ENCODE results near the gene UPF2.

The UPF2 gene

DNA sequence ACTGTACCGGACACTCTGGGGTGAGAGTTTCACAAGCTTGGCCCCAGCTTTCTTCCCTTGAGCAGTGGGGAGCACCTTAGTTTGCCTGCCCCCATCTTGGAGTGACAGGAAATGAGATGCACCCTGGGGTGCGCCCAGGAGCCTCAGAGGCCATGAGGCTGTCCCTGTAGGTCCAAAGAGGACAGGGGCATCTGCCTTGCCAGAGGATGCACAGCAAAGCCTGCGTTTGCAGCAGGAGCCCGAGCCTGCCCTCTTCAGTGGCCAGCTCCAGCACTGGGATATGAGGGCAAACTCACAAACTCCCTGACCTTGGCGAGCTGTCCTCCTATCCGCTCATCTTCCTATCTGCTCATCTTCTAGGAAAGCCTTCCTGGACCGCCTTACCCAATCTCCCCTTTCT, 140.0 kb downstream of the UPF2 start:
- TF ChIP-seq ZFX (IDR thresholded peaks at IDR 0.05; ENCODE audit: borderline replicate concordance), result no peak
- TF ChIP-seq, protein P1, sequence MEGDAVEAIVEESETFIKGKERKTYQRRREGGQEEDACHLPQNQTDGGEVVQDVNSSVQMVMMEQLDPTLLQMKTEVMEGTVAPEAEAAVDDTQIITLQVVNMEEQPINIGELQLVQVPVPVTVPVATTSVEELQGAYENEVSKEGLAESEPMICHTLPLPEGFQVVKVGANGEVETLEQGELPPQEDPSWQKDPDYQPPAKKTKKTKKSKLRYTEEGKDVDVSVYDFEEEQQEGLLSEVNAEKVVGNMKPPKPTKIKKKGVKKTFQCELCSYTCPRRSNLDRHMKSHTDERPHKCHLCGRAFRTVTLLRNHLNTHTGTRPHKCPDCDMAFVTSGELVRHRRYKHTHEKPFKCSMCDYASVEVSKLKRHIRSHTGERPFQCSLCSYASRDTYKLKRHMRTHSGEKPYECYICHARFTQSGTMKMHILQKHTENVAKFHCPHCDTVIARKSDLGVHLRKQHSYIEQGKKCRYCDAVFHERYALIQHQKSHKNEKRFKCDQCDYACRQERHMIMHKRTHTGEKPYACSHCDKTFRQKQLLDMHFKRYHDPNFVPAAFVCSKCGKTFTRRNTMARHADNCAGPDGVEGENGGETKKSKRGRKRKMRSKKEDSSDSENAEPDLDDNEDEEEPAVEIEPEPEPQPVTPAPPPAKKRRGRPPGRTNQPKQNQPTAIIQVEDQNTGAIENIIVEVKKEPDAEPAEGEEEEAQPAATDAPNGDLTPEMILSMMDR (IDR thresholded peaks at IDR 0.05), result no peak
- no peak overlapping the region for H3K27ac ChIP-seq

DNA sequence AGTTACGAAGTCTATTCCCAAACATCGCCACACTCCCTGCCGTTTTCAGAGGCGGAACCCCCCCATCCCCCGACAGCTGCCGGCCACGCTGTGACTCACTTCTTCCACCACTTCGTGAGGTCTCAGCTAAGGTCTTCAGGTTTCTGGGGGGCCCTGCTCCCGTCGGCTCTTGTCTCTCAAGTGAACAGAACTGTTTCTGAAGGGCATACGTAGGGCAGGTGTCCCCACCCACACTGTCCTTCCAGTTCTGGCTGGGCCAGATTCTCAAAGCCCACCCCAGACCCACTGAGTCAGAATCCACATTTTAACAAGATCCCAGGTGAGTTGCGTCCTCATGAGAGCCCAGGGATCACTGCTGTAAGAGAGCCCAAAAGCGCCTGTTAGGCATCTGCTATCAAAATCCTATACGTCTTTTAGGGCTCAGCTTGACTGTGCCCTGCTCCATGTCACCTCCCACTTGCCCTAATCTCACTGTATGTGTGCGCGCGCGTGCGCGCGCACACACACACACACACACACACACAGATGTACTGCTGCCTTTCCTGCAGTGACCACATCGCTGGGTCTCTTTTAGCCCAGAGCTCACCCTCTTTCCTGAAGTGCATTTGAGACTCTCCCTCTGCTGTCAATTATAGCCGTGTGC, 140.7 kb downstream of the UPF2 start:
- TF ChIP-seq ZFX (IDR thresholded peaks at IDR 0.05; ENCODE audit: borderline replicate concordance), result no peak
- TF ChIP-seq, protein P1 (IDR thresholded peaks at IDR 0.05), result no peak
- no peak overlapping the region for H3K27ac ChIP-seq

DNA sequence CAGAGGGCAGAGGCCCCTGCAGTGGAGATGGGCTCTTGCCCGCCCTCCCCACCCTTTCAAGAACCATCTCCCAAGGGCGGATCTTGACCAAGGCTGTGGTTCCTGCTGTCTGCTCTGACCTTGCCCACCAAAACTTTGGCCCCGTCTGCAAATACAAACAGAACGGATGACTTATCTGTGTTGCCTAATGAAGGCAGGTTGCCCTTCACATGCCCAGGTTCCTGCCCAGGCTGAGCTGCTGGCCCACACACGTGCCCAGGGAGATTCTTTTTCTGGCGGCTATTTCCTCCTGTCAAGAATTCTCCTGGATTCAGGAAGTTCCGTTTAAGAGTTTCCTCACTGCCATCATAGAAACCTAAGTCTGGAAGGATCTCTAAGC, 141.2 kb downstream of the UPF2 start:
- TF ChIP-seq, protein P1 (IDR thresholded peaks at IDR 0.05), result no peak
- TF ChIP-seq ZFX (IDR thresholded peaks at IDR 0.05; ENCODE audit: borderline replicate concordance), result no peak
- H3K27ac ChIP-seq, result no peak overlapping the region

DNA sequence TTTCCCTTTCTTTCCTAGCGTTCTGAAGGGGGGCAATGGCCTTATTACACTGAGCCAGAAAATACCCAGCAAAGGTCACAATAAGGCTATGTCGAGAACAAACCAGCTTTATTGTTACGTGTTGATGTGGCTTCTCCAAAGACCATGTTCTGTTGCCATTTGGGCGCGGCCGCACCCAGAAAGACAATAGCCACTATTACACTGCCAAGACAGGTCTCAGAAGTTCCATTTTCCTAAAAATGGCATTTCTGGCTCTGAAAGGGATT, 141.6 kb downstream of the UPF2 start:
- TF ChIP-seq, protein P1 (IDR thresholded peaks at IDR 0.05), result no peak
- H3K27ac ChIP-seq, result no peak overlapping the region

DNA sequence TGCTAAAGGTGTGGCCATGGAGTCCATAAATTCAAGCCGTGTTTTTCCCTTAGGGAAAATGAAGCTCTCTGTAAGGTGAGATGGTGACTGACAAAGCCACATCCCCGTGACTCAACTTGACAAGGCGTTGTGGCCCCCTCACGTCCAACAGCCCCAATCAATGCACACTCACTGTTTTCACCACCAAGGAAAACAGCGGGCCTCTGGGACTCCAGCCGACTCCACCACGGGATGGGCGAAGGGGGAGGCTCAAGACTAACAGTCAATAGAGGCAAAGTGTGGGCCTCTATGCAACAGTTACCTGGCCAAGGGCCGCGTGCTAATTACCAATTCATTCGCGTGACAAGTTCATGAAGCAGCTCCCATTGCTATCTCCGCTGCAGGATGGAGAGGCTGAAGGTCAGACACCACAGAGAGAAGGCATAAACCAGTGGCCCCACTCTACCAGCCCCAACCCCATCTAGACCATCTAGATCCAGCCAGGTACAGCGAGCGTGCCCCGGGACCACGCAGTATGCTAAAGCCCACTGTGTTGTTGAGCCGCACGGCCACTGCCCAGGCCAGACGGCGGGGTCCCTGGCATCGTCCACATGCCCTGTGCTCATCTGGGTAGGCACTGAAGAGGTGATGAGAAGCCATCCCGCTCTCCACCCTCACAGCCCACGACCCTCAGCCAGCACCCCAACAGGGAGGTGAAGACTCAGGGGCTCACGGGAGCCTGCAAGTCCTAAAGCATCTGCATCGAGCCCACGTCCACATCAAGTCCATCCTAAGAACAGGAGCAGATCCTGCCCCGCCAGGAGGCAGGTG, 143.3 kb downstream of the UPF2 start:
- TF ChIP-seq, protein P1 (IDR thresholded peaks at IDR 0.05), result no peak
- TF ChIP-seq ZFX (IDR thresholded peaks at IDR 0.05; ENCODE audit: borderline replicate concordance), result no peak
- no peak overlapping the region for H3K27ac ChIP-seq

DNA sequence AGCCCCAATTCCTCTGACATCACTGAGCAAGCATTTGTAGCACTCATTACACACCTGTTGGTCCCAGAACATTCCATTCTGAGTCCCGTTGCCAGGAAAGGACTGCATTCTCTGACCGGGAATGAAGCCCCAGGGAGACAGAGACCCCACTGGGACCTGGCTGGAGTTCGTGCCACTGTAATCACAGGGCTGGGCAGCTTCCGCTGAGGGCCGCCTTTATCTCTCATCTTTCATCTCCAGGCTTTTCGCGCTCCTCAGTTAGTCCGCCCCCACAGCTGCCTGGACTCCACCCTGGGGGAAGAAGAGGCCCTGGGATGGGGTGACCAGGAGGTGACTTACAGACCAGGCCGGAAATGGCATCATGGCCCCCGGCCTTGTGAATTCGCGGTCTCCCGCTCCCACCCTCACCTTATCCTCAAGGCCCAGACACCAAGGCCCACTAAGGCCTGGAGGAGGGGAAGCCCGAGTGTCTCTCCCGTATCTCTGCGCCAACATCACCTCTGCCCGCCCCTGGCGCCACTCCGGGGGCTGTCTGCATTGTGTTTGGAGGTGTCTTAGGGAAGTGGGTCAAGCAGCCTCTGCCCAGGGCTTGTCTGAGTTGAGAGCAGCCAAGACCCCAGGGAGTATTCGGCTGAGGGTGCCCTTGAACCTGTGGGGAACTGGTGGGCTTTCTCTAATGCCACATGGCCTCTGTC, 144.1 kb downstream of the UPF2 start:
- no peak for TF ChIP-seq ZFX (IDR thresholded peaks at IDR 0.05; ENCODE audit: borderline replicate concordance)
- TF ChIP-seq, protein P1 (IDR thresholded peaks at IDR 0.05), result no peak
- no peak overlapping the region for H3K27ac ChIP-seq

DNA sequence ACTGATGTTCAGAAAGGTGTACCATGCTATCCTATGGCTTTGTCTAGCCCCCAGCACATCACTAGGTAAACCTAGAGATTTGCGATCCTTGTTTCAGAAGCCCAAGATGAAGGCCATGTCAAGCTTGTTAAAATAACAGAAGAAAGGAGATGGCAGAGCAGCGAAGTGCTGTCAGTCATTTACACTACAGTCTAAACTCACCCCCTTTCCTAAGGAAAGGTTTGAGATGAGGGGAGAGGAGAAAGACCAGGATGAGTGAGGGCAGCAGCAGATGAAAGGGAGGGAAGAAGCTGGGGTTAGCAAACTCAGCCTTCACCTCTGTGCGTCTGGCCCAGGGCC, 144.6 kb downstream of the UPF2 start:
- no peak for TF ChIP-seq ZFX (IDR thresholded peaks at IDR 0.05; ENCODE audit: borderline replicate concordance)
- TF ChIP-seq, protein P1 (IDR thresholded peaks at IDR 0.05), result no peak
- no peak overlapping the region for H3K27ac ChIP-seq
